GM12891 (cell line): ENCODE measurements around the gene HTATIP2.

Source experiments
- PAX5 ChIP-seq: IDR thresholded peaks from 2 replicates; pipeline ENCODE4 v1.6.1; 2011; ENCODE audit warnings: low read length, moderate library complexity, mild to moderate bottlenecking; ENCODE audit not compliant: insufficient read depth, severe bottlenecking
- POLR2A ChIP-seq: IDR thresholded peaks from 2 replicates; pipeline ENCODE4 v1.6.1; 2011; ENCODE audit warnings: low read depth, low read length, control low read depth
- POLR2AphosphoS5 ChIP-seq: IDR thresholded peaks from 2 replicates; pipeline ENCODE4 v1.6.1; 2011; ENCODE audit warnings: low read depth, low read length, control low read depth
- TAF1 ChIP-seq: IDR thresholded peaks from 2 replicates; pipeline ENCODE4 v1.6.1; 2011; ENCODE audit warnings: low read depth, low read length, control low read depth

DNA sequence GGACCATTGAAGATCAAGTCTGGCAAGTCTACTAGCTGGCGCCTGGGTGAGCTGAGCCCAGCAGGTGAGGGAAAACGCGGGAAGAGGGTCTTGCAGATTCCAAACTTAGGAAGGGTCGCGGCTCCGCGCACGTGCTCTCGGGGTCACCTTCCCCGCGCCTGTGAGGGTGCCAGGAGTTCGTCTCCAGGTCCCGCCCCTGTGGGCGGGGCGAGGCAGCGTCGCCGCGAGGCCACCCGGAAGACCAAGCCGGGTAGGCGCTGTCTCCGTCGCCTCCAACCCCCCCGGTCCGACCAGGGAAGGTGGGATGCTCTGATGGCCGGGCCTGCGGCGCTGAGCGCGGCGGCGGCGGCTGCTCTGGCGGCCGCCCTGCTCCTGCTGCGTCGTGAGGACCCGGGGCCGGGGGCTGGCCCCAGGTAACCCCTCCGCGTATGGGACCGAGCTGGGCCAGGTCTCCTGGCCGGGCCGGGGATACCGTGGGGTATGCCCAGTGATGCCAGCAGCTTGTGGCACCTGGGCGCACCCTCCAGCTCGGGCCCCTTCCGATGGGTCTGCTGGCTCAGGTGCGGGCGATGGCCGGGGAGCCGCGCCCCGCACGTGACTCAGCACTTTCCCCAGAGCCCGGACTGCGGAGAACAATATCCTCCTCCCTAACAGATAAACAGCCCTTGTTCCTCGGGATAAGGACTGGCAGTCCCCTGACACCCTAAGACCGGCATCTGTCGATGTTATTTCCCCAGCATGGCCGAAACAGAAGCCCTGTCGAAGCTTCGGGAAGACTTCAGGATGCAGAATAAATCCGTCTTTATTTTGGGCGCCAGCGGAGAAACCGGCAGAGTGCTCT is at the start of gene HTATIP2:
- TF ChIP-seq POLR2AphosphoS5 (peak; percentile 69), POLR2A (peak; percentile 57; the same call in 1 of the 2 replicates), TAF1 (0 out of 2 replicates have a peak, but pooled peaks have one; percentile 10), PAX5 (no peak)
